PC-3 (cell line): ENCODE data around the gene IFITM5.

ENCODE experiments used
- EZH2 ChIP-seq: fragments of 300-600 bp; sonication (generic); IDR thresholded peaks from one replicate; pipeline ENCODE4 v1.6.1; 2017; ENCODE audit warnings: antibody characterized with exemption, mild to moderate bottlenecking, low read length; ENCODE audit not compliant: unreplicated experiment
- EZH2phosphoT487 ChIP-seq: fragments of 300-600 bp; sonication (generic); IDR thresholded peaks from 2 replicates; pipeline ENCODE4 v1.6.1; 2018; ENCODE audit warnings: mild to moderate bottlenecking, antibody characterized with exemption, low read length, borderline replicate concordance
- TF ChIP-seq, protein P1 (sequence below): fragments of 300-600 bp; sonication (generic); conservative IDR thresholded peaks from 2 replicates; pipeline ENCODE4 v1.5.1; 2017; ENCODE audit warnings: antibody characterized with exemption, low read depth, mild to moderate bottlenecking, low read length

- TF ChIP-seq, protein P1, sequence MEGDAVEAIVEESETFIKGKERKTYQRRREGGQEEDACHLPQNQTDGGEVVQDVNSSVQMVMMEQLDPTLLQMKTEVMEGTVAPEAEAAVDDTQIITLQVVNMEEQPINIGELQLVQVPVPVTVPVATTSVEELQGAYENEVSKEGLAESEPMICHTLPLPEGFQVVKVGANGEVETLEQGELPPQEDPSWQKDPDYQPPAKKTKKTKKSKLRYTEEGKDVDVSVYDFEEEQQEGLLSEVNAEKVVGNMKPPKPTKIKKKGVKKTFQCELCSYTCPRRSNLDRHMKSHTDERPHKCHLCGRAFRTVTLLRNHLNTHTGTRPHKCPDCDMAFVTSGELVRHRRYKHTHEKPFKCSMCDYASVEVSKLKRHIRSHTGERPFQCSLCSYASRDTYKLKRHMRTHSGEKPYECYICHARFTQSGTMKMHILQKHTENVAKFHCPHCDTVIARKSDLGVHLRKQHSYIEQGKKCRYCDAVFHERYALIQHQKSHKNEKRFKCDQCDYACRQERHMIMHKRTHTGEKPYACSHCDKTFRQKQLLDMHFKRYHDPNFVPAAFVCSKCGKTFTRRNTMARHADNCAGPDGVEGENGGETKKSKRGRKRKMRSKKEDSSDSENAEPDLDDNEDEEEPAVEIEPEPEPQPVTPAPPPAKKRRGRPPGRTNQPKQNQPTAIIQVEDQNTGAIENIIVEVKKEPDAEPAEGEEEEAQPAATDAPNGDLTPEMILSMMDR, result no peak
- TF ChIP-seq EZH2phosphoT487 (no peak), EZH2 (no peak)
Observed at GRCh38 chr11:267491-267994, 31.8 kb downstream of the IFITM5 start.
